CD8-positive, alpha-beta memory T cell (primary cell): ENCODE measurements around the gene SCFD2. TPM values are rescaled to one million over a fixed set of nuclear protein-coding genes. Genes with fewer than 3 reads are reported as not detected.

Experiments used
- CTCF ChIA-PET: fragments of 350-600 bp; sonication (Branson Sonifier 250); formaldehyde crosslinking; loops from one replicate; lab custom pipeline; 2021; ENCODE audit warnings: antibody characterized with exemption; lab: Charles Lee
- POLR2A ChIA-PET: fragments of 350-600 bp; sonication (Branson Sonifier 250); formaldehyde crosslinking; loops from one replicate; lab custom pipeline; 2021; ENCODE audit warnings: antibody characterized with exemption; lab: Charles Lee
- DNase-seq, 5 donors: peaks; one replicate each; pipeline versions ENCODE4 v3.0.0 to v3.0.0-alpha.2; 2020 to 2022; ENCODE audit warnings: mixed read lengths in 1 of 5
- H3K27ac ChIP-seq: one replicate; pipeline ENCODE4 v1.7.0; 2013; ENCODE audit warnings: low read depth, mild to moderate bottlenecking, low read length, moderate library complexity
- H3K27me3 ChIP-seq: 2 replicates; pipeline ENCODE4 v1.7.0; 2013; ENCODE audit warnings: low read length, mild to moderate bottlenecking; ENCODE audit not compliant: insufficient read depth, poor library complexity, severe bottlenecking
- H3K36me3 ChIP-seq: 2 replicates; pipeline ENCODE4 v1.7.0; 2013; ENCODE audit warnings: mild to moderate bottlenecking, low read length, moderate library complexity; ENCODE audit not compliant: insufficient read depth
- H3K4me1 ChIP-seq: 2 replicates; pipeline ENCODE4 v1.7.0; 2013; ENCODE audit warnings: mild to moderate bottlenecking, low read length, moderate library complexity; ENCODE audit not compliant: insufficient read depth
- H3K4me3 ChIP-seq: 2 replicates; pipeline ENCODE4 v1.7.0; 2013; ENCODE audit warnings: mild to moderate bottlenecking, low read length
- H3K9me3 ChIP-seq: 2 replicates; pipeline ENCODE4 v1.7.0; 2013; ENCODE audit warnings: mild to moderate bottlenecking, low read length
- H3K27ac Mint-ChIP-seq, 8 donors: one replicate each; pipeline ENCODE4 v1.8.0; 2020 to 2021; ENCODE audit warnings: mixed read lengths in 8 of 8, mild to moderate bottlenecking in 6 of 8, inconsistent platforms in 3 of 8, moderate library complexity in 3 of 8
- H3K27me3 Mint-ChIP-seq, 2 donors: one replicate each; pipeline ENCODE4 v1.8.0; 2020 to 2021; ENCODE audit warnings: mixed read lengths in 2 of 2, mild to moderate bottlenecking in 1 of 2, moderate library complexity in 1 of 2
- H3K36me3 Mint-ChIP-seq, 3 donors: one replicate each; pipeline ENCODE4 v1.8.0; 2020 to 2021; ENCODE audit warnings: mixed read lengths in 3 of 3, inconsistent platforms in 1 of 3, mild to moderate bottlenecking in 1 of 3
- H3K4me1 Mint-ChIP-seq, 3 donors: one replicate each; pipeline ENCODE4 v1.8.0; 2020 to 2021; ENCODE audit warnings: mixed read lengths in 3 of 3, inconsistent platforms in 1 of 3, mild to moderate bottlenecking in 1 of 3
- H3K4me3 Mint-ChIP-seq, 7 donors: one replicate each; pipeline ENCODE4 v1.8.0; 2020 to 2021; ENCODE audit warnings: mixed read lengths in 7 of 7, mild to moderate bottlenecking in 6 of 7, moderate library complexity in 4 of 7, inconsistent platforms in 2 of 7
- H3K9me3 Mint-ChIP-seq, 5 donors: one replicate each; pipeline ENCODE4 v1.8.0; 2020 to 2022; ENCODE audit warnings: mixed read lengths in 5 of 5, mild to moderate bottlenecking in 3 of 5, moderate library complexity in 2 of 5, inconsistent platforms in 1 of 5
- polyA plus RNA-seq: library from polyadenylated mRNA; unstranded; fragments of 300-500 nt; fragmentation: Illumina TruSeq; gene quantifications from one replicate; pipeline ENCODE4 v1.2.3, GENCODE V29; 2021
- total RNA-seq, 2 experiments: library from RNA; stranded (reverse); gene quantifications; one replicate each; pipeline ENCODE4 v1.2.3, GENCODE V29; 2021

Gene SCFD2
- total and polyA plus RNA-seq, 3 experiments from 2014 or later, result 18.1 to 29.1 (median 25.7) TPM

DNA sequence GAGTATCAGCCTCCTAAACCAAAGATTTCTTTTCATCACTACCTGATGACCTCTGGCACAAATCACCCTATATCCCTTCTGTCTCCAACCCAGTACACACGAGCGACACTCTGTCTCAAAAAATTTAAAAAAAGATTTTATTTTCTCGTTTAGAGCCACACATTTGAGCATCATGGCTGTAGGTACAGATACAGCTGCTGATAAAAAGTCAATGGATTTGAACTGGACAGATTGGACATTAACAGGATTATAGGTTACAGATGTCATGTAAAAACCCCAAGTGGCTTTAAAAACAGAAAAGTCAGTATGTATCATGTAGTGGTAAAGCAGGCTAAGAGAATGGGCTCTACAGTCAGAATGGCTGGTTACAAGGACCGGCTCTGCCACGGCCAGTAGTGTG, 171.1 kb downstream of the SCFD2 start:
- H3K36me3 Mint-ChIP-seq, result peaks cover 0 to 3% (median 0%) of the 10 kb centered on the region in 3 donors
- no peaks in the 10 kb centered on the region for H3K9me3 Mint-ChIP-seq
- H3K4me3 Mint-ChIP-seq, result no peak overlapping the region
- ChIA-PET POLR2A (no interaction called here), CTCF (interaction anchor here (0.8 to 2.6 kb wide), 2 partner anchors 735 to 1039 kb away, joined by 3 to 13 read pairs; no protein-coding TSS in a partner anchor)
- no peak overlapping the region for H3K4me3 ChIP-seq
- no peak for DNase-seq
- no peaks in the 10 kb centered on the region for H3K9me3 ChIP-seq
- no peaks in the 10 kb centered on the region for H3K4me1 Mint-ChIP-seq
- H3K36me3 ChIP-seq, result no peaks in the 10 kb centered on the region
- no peak overlapping the region for H3K27ac Mint-ChIP-seq
- H3K4me1 ChIP-seq, result no peaks in the 10 kb centered on the region
- no peak overlapping the region for H3K27ac ChIP-seq
- H3K27me3 Mint-ChIP-seq, result no peaks in the 10 kb centered on the region
- H3K27me3 ChIP-seq, result no peaks in the 10 kb centered on the region

- ChIA-PET CTCF (no interaction called here), POLR2A (no interaction called here)
- Histone ChIP-seq H3K27ac (no peak overlapping the region), H3K4me1 (no peaks in the 10 kb centered on the region), H3K27me3 (no peaks in the 10 kb centered on the region), H3K4me3 (no peak overlapping the region), H3K9me3 (no peaks in the 10 kb centered on the region), H3K36me3 (no peaks in the 10 kb centered on the region)
- Mint-ChIP-seq H3K27ac (no peak overlapping the region), H3K9me3 (no peaks in the 10 kb centered on the region), H3K4me3 (no peak overlapping the region), H3K27me3 (no peaks in the 10 kb centered on the region), H3K36me3 (peaks cover 0 to 3% (median 2%) of the 10 kb centered on the region in 3 donors), H3K4me1 (no peaks in the 10 kb centered on the region)
- DNase-seq, result no peak
These were observed 172.8 kb downstream of the SCFD2 start for GRCh38 chr4:53193111-53193510.

DNA sequence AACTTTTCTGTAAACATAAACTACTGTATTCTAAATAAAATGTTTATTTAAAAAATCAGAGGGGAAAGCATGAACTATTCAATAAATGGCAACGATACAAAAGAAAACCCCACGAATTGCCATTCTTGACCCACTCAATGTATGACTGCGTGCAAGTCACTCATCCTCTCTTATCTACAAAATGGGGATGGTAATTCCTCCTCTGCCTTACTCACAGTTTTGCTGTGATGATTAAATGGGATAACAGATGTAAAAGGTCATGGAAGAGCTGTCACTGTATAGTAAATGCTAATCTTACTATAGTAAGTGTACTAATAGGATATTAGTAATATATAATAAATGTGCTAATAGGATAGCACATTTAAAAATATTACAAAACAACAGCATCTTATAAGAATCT, 173.4 kb downstream of the SCFD2 start:
- Mint-ChIP-seq H3K4me3 (no peak overlapping the region), H3K4me1 (no peaks in the 10 kb centered on the region), H3K9me3 (no peaks in the 10 kb centered on the region), H3K27me3 (no peaks in the 10 kb centered on the region), H3K27ac (no peak overlapping the region), H3K36me3 (peaks cover 0 to 3% (median 2%) of the 10 kb centered on the region in 3 donors)
- DNase-seq, result no peak
- Histone ChIP-seq H3K36me3 (no peaks in the 10 kb centered on the region), H3K4me1 (no peaks in the 10 kb centered on the region), H3K27me3 (no peaks in the 10 kb centered on the region), H3K4me3 (no peak overlapping the region), H3K9me3 (no peaks in the 10 kb centered on the region), H3K27ac (no peak overlapping the region)
- ChIA-PET POLR2A (no interaction called here), CTCF (interaction anchor here (1.1 kb wide), 1 partner anchor 1041 kb away, joined by 3 read pairs; no protein-coding TSS in a partner anchor)

DNA sequence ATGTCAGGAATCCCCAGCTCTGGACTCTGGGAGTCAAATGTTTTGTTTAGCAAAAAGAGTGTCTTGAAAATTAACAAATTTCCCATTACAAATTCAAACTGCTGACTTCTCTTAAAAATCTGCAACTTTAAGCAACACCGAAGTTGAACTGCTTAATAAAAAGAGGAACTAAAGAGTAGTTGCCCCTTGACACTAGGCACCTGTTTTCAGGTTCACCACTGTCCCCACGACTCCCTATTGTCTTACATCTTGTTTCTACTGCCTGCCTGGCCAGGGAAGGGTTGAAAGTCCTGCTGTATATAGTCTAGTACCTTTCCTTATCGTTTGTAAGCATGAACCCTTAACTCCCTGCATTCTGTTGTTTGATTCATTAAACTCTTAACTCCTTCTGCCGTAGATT, 173.9 kb downstream of the SCFD2 start:
- no peaks in the 10 kb centered on the region for H3K27me3 Mint-ChIP-seq
- H3K27me3 ChIP-seq, result no peaks in the 10 kb centered on the region
- H3K36me3 Mint-ChIP-seq, result peaks cover 0 to 3% (median 2%) of the 10 kb centered on the region in 3 donors
- no peak overlapping the region for H3K4me3 Mint-ChIP-seq
- DNase-seq, result no peak
- H3K9me3 Mint-ChIP-seq, result no peaks in the 10 kb centered on the region
- no peaks in the 10 kb centered on the region for H3K4me1 Mint-ChIP-seq
- H3K4me1 ChIP-seq, result no peaks in the 10 kb centered on the region
- no peak overlapping the region for H3K27ac Mint-ChIP-seq
- no peak overlapping the region for H3K4me3 ChIP-seq
- no peaks in the 10 kb centered on the region for H3K9me3 ChIP-seq
- ChIA-PET CTCF (interaction anchor here (1.1 kb wide), 1 partner anchor 1041 kb away, joined by 3 read pairs; no protein-coding TSS in a partner anchor), POLR2A (no interaction called here)
- H3K27ac ChIP-seq, result no peak overlapping the region
- no peaks in the 10 kb centered on the region for H3K36me3 ChIP-seq

DNA sequence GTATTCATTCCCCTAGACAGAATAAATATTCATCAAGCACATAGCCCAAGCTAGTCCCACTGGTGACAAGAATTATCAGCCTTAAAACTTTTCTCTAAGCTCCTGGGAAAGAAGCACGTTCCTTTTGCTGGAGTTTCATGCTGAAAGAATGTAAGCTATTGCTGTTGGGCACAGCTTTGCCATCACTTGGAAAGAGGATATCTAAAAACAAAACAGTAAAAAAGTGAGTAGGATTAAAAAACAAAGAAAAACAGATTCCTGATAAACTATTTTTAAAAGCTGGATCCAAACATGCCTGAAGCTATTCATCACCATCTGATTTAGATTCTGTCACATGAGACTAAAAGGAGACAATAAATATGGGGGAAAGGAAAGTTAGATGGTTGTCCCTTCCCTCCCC, 176.8 kb downstream of the SCFD2 start:
- Histone ChIP-seq H3K27me3 (no peaks in the 10 kb centered on the region), H3K9me3 (no peaks in the 10 kb centered on the region), H3K27ac (no peak overlapping the region), H3K36me3 (no peaks in the 10 kb centered on the region), H3K4me3 (no peak overlapping the region), H3K4me1 (no peaks in the 10 kb centered on the region)
- peaks cover 4 to 7% (median 6%) of the 10 kb centered on the region in 3 donors for H3K36me3 Mint-ChIP-seq
- no peaks in the 10 kb centered on the region for H3K27me3 Mint-ChIP-seq
- no peak overlapping the region for H3K4me3 Mint-ChIP-seq
- DNase-seq, result no peak
- POLR2A ChIA-PET, result no interaction called here
- CTCF ChIA-PET, result no interaction called here
- peak overlapping the region in 1 of 8 donors; percentile 16 for H3K27ac Mint-ChIP-seq
- H3K9me3 Mint-ChIP-seq, result no peaks in the 10 kb centered on the region
- no peaks in the 10 kb centered on the region for H3K4me1 Mint-ChIP-seq

GRCh38 chr4:53186714-53187358, 179.0 kb downstream of the SCFD2 start:
- Histone ChIP-seq H3K4me1 (no peaks in the 10 kb centered on the region), H3K36me3 (no peaks in the 10 kb centered on the region), H3K27me3 (no peaks in the 10 kb centered on the region), H3K9me3 (no peaks in the 10 kb centered on the region), H3K27ac (no peak overlapping the region), H3K4me3 (no peak overlapping the region)
- CTCF ChIA-PET, result no interaction called here
- Mint-ChIP-seq H3K36me3 (peaks cover 9 to 21% (median 15%) of the 10 kb centered on the region in 3 donors), H3K27me3 (no peaks in the 10 kb centered on the region), H3K4me1 (no peaks in the 10 kb centered on the region), H3K27ac (no peak overlapping the region), H3K4me3 (no peak overlapping the region), H3K9me3 (peaks cover 0 to 7% (median 5%) of the 10 kb centered on the region in 5 donors)
- no peak for DNase-seq
- POLR2A ChIA-PET, result no interaction called here

DNA sequence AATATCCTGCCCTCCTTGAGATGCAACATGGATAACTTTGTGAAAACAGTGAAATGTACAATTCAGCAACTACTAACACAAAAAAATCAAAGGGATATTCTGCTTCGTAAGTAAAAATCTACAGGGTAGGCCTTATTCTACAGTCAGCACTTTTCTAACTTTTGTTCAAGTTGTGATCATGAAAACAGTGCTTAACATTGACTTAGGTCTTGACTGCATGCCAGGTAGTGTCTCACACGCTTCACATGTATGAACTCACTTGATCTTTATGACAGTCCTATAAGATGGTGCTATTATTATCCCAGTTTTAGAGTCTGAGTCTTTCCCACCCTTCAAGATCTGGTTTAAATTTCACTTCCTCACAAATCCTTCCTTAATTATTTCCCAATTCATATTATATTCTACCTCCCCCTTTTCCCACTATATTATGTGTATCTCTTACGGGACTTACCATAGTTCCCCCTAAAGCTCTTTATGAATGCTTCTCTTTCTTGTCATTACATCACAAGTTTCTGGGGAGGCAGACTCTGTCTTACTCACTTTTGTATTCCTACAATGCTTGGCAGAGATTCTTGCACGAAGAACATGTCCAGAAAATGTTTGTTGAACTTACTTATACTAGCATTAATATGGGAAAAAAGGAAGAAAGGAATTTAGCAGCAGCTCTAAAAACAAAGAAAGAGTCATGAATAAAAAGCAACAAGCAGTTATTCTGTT, 179.8 kb downstream of the SCFD2 start:
- Mint-ChIP-seq H3K4me1 (no peaks in the 10 kb centered on the region), H3K9me3 (peaks cover 0 to 13% (median 7%) of the 10 kb centered on the region in 5 donors), H3K27me3 (no peaks in the 10 kb centered on the region), H3K27ac (no peak overlapping the region), H3K4me3 (no peak overlapping the region), H3K36me3 (peaks cover 9 to 21% (median 17%) of the 10 kb centered on the region in 3 donors)
- Histone ChIP-seq H3K36me3 (no peaks in the 10 kb centered on the region), H3K4me3 (no peak overlapping the region), H3K27ac (no peak overlapping the region), H3K9me3 (no peaks in the 10 kb centered on the region), H3K27me3 (no peaks in the 10 kb centered on the region), H3K4me1 (no peaks in the 10 kb centered on the region)
- no peak for DNase-seq
- ChIA-PET CTCF (no interaction called here), POLR2A (no interaction called here)

DNA sequence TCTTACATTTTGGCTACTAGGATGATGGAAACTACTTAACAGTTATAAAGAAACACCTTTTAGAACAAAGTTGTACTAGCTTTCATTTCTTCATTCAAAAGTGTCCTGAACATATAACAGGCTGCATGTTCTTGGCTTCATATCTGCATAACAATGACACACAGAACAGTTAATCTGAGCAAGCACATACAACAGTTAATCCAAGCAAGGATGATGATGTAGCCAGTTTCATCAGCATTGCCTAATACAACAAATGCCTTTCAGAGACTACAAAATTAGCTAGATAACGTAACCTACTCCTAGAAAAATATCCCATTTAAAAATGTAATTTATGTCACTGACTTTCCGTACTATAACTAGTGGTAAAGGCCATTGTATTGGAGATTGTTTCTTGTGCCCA, 182.1 kb downstream of the SCFD2 start:
- ChIA-PET CTCF (interaction anchor here (0.8 kb wide), 1 partner anchor 1050 kb away, joined by 3 read pairs; no protein-coding TSS in a partner anchor), POLR2A (no interaction called here)
- H3K4me3 ChIP-seq, result no peak overlapping the region
- Mint-ChIP-seq H3K4me3 (no peak overlapping the region), H3K9me3 (peaks cover 0 to 32% (median 25%) of the 10 kb centered on the region in 5 donors), H3K4me1 (no peaks in the 10 kb centered on the region), H3K27me3 (peaks cover 0 to under 1% of the 10 kb centered on the region in 2 donors), H3K27ac (no peak overlapping the region), H3K36me3 (peaks cover 7 to 43% (median 29%) of the 10 kb centered on the region in 3 donors)
- H3K36me3 ChIP-seq, result no peaks in the 10 kb centered on the region
- no peak for DNase-seq
- H3K4me1 ChIP-seq, result no peaks in the 10 kb centered on the region
- no peak overlapping the region for H3K27ac ChIP-seq
- no peaks in the 10 kb centered on the region for H3K9me3 ChIP-seq
- no peaks in the 10 kb centered on the region for H3K27me3 ChIP-seq
